SW480 (cell line): Measurements from ENCODE around the gene PDE1C.

Source experiments
- DNase-seq: peaks from one replicate; pipeline ENCODE4 v3.0.0-alpha.2; 2016; ENCODE audit warnings: low spot score

The PDE1C gene

GRCh38 chr7:31892099-31892829 is 177.9 kb downstream of the PDE1C start:
- DNase-seq, result no peak

DNA sequence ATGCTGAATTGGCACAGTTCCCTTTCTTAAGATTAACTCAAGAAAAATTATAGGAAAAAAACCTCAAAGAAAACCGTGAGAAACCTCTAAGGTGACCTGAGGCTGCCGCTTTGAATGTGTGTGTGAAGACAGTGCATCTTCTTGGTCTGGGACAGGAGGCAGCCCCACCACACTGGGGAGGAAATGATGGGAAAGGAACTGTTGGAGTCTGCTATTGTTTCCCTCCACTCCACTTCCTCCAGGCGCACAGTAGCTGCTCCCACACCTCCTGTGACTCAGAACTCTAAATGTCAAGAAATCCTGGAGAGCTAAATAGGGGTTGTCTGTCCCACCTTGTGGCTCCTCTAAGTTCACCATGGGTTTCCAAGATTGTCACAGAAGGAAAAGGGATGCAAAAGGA is 179.4 kb downstream of the PDE1C start:
- DNase-seq, result no peak

- no peak for DNase-seq
Observed at GRCh38 chr7:31890198-31890597, 180.0 kb downstream of the PDE1C start.

- DNase-seq, result no peak
Observed at GRCh38 chr7:31887006-31887405, 183.2 kb downstream of the PDE1C start.

DNA sequence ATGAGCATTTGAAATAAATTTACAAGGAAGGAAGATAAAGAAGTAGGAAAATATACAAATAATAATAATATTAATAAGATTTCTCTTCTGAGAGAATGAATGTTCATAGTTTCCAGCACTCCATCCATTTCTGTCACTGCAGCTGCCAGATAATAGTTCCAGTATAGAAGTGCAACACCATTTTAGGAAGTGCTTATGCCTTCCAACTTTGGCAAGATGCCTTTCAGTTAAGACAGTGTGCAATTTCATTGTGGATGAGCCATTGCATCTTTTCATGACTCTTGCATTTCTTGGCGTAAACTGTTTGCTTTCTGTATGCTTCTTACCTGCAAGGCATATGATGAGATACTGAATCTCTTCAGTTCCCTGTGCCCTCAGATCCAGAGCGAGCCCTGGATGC is 185.0 kb downstream of the PDE1C start:
- no peak for DNase-seq

DNA sequence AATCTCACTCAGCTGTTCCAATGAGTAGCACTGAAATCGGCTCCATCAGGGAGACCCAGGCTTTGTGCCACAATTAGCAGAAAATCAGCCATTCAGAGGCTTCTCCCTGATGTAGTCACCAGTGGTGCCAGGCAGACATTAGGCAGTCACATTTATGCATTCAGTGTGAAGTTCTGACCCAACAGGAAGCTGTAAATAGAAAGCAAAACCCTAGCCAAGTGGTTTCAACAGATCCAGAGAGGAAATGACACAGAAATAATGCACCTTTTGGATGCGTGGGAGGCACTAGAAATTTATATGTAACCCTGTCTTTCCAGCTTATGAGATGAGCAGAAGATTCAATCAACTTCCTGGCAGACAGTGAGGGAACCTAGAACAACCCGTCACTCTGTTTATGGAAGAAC is 186.4 kb downstream of the PDE1C start:
- no peak for DNase-seq

DNA sequence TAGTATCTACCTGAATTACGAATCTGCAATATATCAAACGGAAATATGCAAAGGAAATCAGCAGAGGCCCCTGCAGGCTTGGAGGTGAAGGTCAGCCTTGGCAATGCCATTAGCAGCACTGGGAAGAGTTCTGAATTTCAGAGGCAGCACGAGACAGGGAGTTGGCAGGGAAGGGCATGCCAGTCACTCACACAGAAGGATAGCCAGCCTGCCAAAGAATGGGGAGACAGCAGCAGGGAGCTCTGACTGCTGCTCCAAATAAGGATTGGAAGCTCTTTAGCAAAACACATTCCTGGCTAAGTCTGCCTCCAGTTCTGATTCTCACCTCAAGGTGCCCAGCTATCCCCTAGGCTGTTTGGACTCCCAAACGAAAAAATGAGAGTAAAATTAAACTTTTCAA is 188.0 kb downstream of the PDE1C start:
- peak; percentile 11 for DNase-seq

- DNase-seq, result no peak
Observed at GRCh38 chr7:31878875-31879274, 191.3 kb downstream of the PDE1C start.

DNA sequence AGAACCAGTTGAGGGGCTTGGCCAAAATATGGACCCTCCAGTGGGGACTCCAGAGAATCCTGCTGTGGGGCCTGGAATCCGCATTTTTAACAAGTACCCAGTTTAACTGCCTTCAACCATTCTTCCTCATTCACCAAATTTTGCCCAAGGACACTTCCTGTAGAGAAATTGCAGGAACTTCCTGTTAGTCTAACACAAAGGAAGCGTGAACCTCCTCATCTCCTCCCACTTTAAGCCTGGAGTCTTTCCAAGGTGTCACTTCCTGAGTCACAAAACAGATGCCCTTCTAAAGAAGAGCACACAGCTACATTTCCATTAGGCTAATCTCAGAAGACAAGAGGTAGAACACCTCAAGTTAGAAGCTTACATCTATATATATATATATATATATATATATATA is 194.8 kb downstream of the PDE1C start:
- DNase-seq, result no peak

GRCh38 chr7:31874631-31875386 is 195.4 kb downstream of the PDE1C start:
- no peak for DNase-seq

- DNase-seq, result no peak
Observed at GRCh38 chr7:31873816-31874597, 196.2 kb downstream of the PDE1C start.

DNA sequence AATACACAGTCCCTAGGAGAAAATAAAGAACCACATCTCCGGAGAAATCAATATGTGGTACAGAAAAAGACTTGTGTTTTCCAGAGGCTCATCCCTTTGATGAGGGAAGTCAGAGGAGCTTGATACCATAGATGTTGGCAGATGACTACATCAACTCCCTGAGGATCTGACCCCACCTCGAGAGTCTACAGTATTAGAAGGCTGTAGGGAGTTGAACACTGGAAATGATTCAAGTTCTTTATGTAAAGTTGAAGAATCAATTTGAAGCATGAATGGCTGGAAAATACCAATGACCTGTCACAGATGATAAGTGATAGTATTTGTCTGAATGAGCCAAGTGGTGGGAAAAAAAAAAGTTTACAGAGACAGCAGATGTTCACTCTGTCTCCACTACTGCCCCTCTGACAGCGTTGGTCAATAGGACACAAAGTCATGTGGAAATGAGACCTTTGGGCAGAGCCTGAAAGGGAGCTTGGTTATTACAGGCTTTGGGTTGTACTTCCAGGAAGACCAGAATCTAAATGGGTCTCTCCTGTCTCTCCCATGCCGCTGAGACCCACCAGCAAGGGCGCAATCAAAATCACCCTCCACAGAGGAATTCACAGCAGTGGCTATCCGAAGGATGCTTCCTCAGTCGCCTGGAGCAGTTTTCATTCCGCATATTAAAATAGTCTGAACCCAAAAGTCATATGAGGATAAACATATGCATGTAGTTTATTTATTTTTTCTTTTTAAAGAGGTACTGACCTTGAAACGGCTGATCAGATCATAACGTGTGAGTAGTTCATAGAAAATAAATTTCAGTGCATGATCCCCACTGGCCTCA is 197.4 kb downstream of the PDE1C start:
- DNase-seq, result no peak

GRCh38 chr7:31864646-31865045 is 205.6 kb downstream of the PDE1C start:
- DNase-seq, result no peak

DNA sequence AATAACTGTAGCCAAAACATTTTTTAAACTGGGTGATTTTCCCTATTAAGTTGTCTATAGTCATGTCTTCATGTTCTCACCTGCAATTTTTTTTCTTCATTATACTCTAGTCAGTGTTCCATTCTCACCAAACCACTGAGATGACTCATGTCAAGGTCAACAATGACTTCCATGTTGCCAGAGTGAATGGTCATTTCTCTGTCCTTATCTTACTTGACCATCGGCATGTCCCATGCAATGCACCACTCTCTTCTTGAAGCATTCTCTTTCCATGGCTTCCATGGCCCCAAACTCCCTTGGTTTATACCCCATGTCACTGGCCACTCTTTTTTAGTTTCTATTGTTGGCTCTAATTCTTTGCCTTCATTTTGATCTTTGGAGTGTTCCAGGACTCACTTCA is 209.3 kb downstream of the PDE1C start:
- DNase-seq, result no peak

DNA sequence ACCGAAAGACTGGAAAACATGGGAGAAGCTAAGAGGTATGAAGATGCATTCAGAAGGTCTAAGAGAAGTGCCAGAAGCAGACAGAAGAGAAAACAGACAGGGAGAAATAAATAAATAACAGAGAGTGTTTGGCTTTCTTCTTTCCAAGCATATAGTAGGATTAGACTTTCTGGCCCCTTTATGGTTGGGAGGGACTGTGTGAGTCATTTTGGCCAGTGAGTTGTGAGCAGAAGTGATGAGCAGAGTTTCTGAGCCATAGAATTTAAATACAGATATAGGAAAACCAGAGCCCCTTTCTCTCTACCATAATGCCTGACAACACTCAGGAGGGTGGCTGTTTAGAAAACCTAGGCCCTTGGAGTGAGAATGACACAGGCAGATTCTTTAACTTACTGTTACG is 212.2 kb downstream of the PDE1C start:
- DNase-seq, result no peak

DNA sequence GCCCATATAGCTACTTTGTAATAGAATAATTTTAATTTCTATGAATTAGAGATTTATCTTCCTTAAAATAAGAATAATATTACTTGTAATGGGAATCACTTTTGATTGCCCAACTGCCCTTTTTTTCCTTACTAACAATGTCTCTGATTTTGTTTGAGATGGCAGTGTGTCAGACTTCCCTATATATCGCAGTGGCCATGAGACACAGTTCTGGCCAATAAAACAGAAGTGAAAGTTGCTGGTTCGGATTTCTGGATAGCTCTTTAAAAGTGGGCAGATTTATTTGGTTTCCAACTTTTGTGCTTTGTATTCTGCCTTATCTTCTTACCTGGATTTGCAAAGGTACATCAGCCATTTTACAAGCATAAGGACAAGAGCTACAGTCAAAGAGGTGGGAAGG is 213.0 kb downstream of the PDE1C start:
- no peak for DNase-seq

DNA sequence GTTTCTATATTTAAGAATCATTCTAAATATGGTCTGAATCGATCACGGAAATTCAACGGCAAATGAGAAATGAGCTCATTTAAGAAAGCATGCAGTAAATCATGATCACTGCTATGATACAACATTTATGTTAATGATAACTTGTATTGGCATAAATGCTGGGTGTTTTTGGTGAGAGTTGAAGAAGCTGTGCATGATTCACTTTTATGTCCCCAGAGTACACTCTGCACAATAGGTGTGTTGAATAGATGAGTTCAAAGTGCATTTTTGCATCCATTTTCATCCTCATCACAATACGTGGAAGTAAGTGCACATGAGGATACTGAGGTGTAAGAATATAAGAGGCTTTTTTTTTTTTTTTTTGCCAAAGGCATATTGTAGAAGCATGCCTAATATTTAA is 213.9 kb downstream of the PDE1C start:
- DNase-seq, result no peak

DNA sequence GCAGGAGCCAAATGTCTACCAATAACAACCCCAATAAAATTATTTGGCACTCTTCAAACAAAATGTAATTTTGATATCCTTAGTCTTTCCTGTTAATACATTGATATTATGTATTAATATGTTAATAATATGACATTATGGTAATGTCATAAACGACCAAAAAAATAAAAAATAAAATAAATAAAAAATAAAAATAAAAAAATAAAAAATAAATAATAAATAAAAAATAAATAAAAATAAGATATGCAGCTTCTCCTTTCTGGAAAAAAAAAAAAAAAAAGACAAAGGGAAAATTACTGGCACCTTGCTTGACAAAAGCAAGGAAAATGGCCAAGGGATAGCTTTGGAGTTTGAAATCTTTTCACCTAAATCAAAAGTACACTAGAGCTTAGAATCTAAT is 214.7 kb downstream of the PDE1C start:
- DNase-seq, result no peak

DNA sequence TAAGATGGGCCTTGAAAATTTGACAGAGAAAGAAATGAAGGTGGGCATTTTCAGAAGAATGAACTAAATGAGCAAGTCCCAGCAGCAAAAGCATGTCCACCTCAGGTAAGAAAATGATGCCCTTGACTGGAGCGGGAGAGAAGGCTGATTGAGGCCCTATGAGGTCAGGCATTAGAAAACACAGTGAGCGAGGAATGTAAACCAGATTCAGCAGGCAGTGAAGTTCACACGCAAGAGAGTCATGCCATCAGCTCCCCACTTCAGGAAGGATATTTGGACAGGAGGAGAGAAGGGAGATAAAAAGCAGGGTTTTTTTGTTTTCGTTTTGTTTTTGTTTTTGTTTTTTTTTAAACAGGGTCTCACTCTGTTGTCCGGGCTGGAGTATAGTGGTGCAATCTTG is 216.8 kb downstream of the PDE1C start:
- no peak for DNase-seq

DNA sequence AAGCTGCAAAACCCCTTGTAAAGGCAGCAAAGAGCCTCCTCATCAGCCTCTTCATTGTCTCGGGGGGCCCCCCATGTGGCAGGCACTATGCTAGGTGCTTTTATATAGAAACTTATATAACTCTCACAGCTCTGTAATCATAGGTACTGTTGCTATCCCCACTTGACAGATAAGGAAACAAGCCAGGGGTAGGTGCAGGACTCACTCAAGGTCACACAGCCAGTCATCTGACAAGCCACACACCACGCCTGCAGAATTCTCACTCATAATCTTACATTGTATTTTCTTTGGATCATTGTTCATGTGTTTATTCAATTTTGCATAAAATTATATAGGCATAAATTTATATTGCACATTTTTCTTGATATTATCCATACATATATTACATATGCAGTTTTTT is 217.7 kb downstream of the PDE1C start:
- DNase-seq, result no peak

- no peak for DNase-seq
Observed at GRCh38 chr7:31851119-31851518, 219.1 kb downstream of the PDE1C start.

GRCh38 chr7:31850601-31851000 is 219.6 kb downstream of the PDE1C start:
- no peak for DNase-seq
